ENCODE data around the gene RGSL1.

The RGSL1 gene

GRCh38 chr1:182584746-182585145 lies 134.8 kb downstream of the RGSL1 start:
- Histone ChIP-seq H3K4me1 (ENCODE audit: control extremely low read depth in 1 of 4, control insufficient read depth in 4 of 4, insufficient read depth in 4 of 4, low read length in 3 of 4) (peaks cover 0 to 19% (median 9%) of the 10 kb centered on the region in 4 experiments), H3K4me3 (ENCODE audit: control insufficient read depth in 1 of 7, extremely low read depth in 1 of 7, insufficient read depth in 4 of 7, low read depth in 2 of 7, low read length in 6 of 7) (no peak overlapping the region), H3K36me3 (ENCODE audit: control insufficient read depth in 4 of 4, insufficient read depth in 4 of 4, low read length in 3 of 4) (peaks cover 17 to 45% (median 20%) of the 10 kb centered on the region in 4 experiments), H3K27me3 (replicated peaks in 2 of 5; ENCODE audit: control insufficient read depth in 4 of 5, insufficient read depth in 5 of 5, low read length in 4 of 5) (no peaks in the 10 kb centered on the region), H3K9me3 (ENCODE audit: control extremely low read depth in 1 of 5, control insufficient read depth in 4 of 5, insufficient read depth in 2 of 5, low read depth in 1 of 5, low read length in 4 of 5) (no peaks in the 10 kb centered on the region), H3K27ac (ENCODE audit: insufficient read depth in 1 of 2, low read depth in 1 of 2, low read length in 2 of 2, poor library complexity in 1 of 2, severe bottlenecking in 2 of 2) (no peak overlapping the region)
- ChIA-PET POLR2A (no interaction called here), CTCF (interaction anchor here (1.1 to 1.7 kb wide), 2 partner anchors 11 to 201 kb away, joined by 3 to 5 read pairs; no protein-coding TSS in a partner anchor)
- DNase-seq = no peak
- WGBS (ENCODE audit: insufficient coverage) = 96% methylated on average over 4 of the region's 4 CpGs

GRCh38 chr1:182586380-182586779 lies 136.4 kb downstream of the RGSL1 start:
- Histone ChIP-seq H3K4me3 (ENCODE audit: control insufficient read depth in 1 of 7, extremely low read depth in 1 of 7, insufficient read depth in 4 of 7, low read depth in 2 of 7, low read length in 6 of 7) (no peak overlapping the region), H3K27me3 (replicated peaks in 2 of 5; ENCODE audit: control insufficient read depth in 4 of 5, insufficient read depth in 5 of 5, low read length in 4 of 5) (no peaks in the 10 kb centered on the region), H3K4me1 (ENCODE audit: control extremely low read depth in 1 of 4, control insufficient read depth in 4 of 4, insufficient read depth in 4 of 4, low read length in 3 of 4) (peaks cover 0 to 19% (median 9%) of the 10 kb centered on the region in 4 experiments), H3K9me3 (ENCODE audit: control extremely low read depth in 1 of 5, control insufficient read depth in 4 of 5, insufficient read depth in 2 of 5, low read depth in 1 of 5, low read length in 4 of 5) (no peaks in the 10 kb centered on the region), H3K36me3 (ENCODE audit: control insufficient read depth in 4 of 4, insufficient read depth in 4 of 4, low read length in 3 of 4) (peaks cover 6 to 30% (median 10%) of the 10 kb centered on the region in 4 experiments), H3K27ac (ENCODE audit: insufficient read depth in 1 of 2, low read depth in 1 of 2, low read length in 2 of 2, poor library complexity in 1 of 2, severe bottlenecking in 2 of 2) (no peak overlapping the region)
- ChIA-PET POLR2A (no interaction called here), CTCF (interaction anchor here (0.6 to 6.2 kb wide), 4 partner anchors 10 to 501 kb away, joined by 3 to 39 read pairs (median 4); no protein-coding TSS in a partner anchor)
- DNase-seq = no peak
- WGBS (ENCODE audit: insufficient coverage) = 98% methylated on average over 10 of the region's 11 CpGs

- H3K4me3 ChIP-seq (ENCODE audit: control insufficient read depth in 1 of 7, extremely low read depth in 1 of 7, insufficient read depth in 4 of 7, low read depth in 2 of 7, low read length in 6 of 7) = no peak overlapping the region
- POLR2A ChIA-PET = no interaction called here
Measured at GRCh38 chr1:182587093-182587492, 137.1 kb downstream of the RGSL1 start.

GRCh38 chr1:182587666-182588499 lies 137.9 kb downstream of the RGSL1 start:
- CTCF ChIA-PET = interaction anchor here (1.2 to 6.2 kb wide), 7 partner anchors 9 to 507 kb away, joined by 3 to 39 read pairs (median 6); no protein-coding TSS in a partner anchor

More at GRCh38 chr1:182587093-182587492, 137.1 kb downstream of the RGSL1 start:
- CTCF ChIA-PET = interaction anchor here (1.2 to 6.2 kb wide), 2 partner anchors 12 to 502 kb away, joined by 5 to 39 read pairs; no protein-coding TSS in a partner anchor
- no peaks in the 10 kb centered on the region for H3K9me3 ChIP-seq (ENCODE audit: control extremely low read depth in 1 of 5, control insufficient read depth in 4 of 5, insufficient read depth in 2 of 5, low read depth in 1 of 5, low read length in 4 of 5)
- H3K27ac ChIP-seq (ENCODE audit: insufficient read depth in 1 of 2, low read depth in 1 of 2, low read length in 2 of 2, poor library complexity in 1 of 2, severe bottlenecking in 2 of 2) = no peak overlapping the region
- WGBS (ENCODE audit: insufficient coverage) = no CpG with 5 or more reads among the region's 1 CpG
- H3K36me3 ChIP-seq (ENCODE audit: control insufficient read depth in 4 of 4, insufficient read depth in 4 of 4, low read length in 3 of 4) = peaks cover 3 to 25% (median 6%) of the 10 kb centered on the region in 4 experiments
- DNase-seq = no peak
- peaks cover 0 to 19% (median 9%) of the 10 kb centered on the region in 4 experiments for H3K4me1 ChIP-seq (ENCODE audit: control extremely low read depth in 1 of 4, control insufficient read depth in 4 of 4, insufficient read depth in 4 of 4, low read length in 3 of 4)
- no peaks in the 10 kb centered on the region for H3K27me3 ChIP-seq (replicated peaks in 2 of 5; ENCODE audit: control insufficient read depth in 4 of 5, insufficient read depth in 5 of 5, low read length in 4 of 5)

GRCh38 chr1:182588500-182589396 lies 138.8 kb downstream of the RGSL1 start, which contains the start of gene RNASEL:
Gene RNASEL (minus strand): TSS chr1:182589256. CDS start chr1:182586806, 2,450 bp downstream.
- Histone ChIP-seq H3K27ac (ENCODE audit: insufficient read depth in 1 of 2, low read depth in 1 of 2, low read length in 2 of 2, poor library complexity in 1 of 2, severe bottlenecking in 2 of 2) (peak within 1 kb of the TSS; percentile 86 to 95), H3K4me1 (ENCODE audit: control extremely low read depth in 1 of 4, control insufficient read depth in 4 of 4, insufficient read depth in 4 of 4, low read length in 3 of 4) (peaks cover 0 to 19% (median 9%) of the 10 kb centered on the region in 4 experiments), H3K9me3 (ENCODE audit: control extremely low read depth in 1 of 5, control insufficient read depth in 4 of 5, insufficient read depth in 2 of 5, low read depth in 1 of 5, low read length in 4 of 5) (no peaks in the 10 kb centered on the region), H3K27me3 (replicated peaks in 2 of 5; ENCODE audit: control insufficient read depth in 4 of 5, insufficient read depth in 5 of 5, low read length in 4 of 5) (no peaks in the 10 kb centered on the region), H3K36me3 (ENCODE audit: control insufficient read depth in 4 of 4, insufficient read depth in 4 of 4, low read length in 3 of 4) (peaks cover 0 to 9% (median 3%) of the 10 kb centered on the region in 4 experiments), H3K4me3 (ENCODE audit: control insufficient read depth in 1 of 7, extremely low read depth in 1 of 7, insufficient read depth in 4 of 7, low read depth in 2 of 7, low read length in 6 of 7) (peak within 1 kb of the TSS; percentile 78 to 99 (median 96))
- CTCF ChIA-PET = interaction anchor here (1.2 to 6.2 kb wide), 7 partner anchors 8 to 508 kb away, joined by 3 to 39 read pairs (median 6); no protein-coding TSS in a partner anchor
- peak; percentile 62 to 88 (median 81) for DNase-seq
- POLR2A ChIA-PET = no interaction called here
- WGBS (ENCODE audit: insufficient coverage) = 1% methylated on average over 12 of the region's 20 CpGs

More at GRCh38 chr1:182587666-182588499, 137.9 kb downstream of the RGSL1 start:
- WGBS (ENCODE audit: insufficient coverage) = 0% methylated on average over 1 of the region's 4 CpGs
- H3K9me3 ChIP-seq (ENCODE audit: control extremely low read depth in 1 of 5, control insufficient read depth in 4 of 5, insufficient read depth in 2 of 5, low read depth in 1 of 5, low read length in 4 of 5) = no peaks in the 10 kb centered on the region
- H3K4me3 ChIP-seq (ENCODE audit: control insufficient read depth in 1 of 7, extremely low read depth in 1 of 7, insufficient read depth in 4 of 7, low read depth in 2 of 7, low read length in 6 of 7) = peak overlapping the region in 6 of 7 experiments; percentile 86 to 99 (median 96)
- POLR2A ChIA-PET = no interaction called here
- peaks cover 2 to 17% (median 3%) of the 10 kb centered on the region in 4 experiments for H3K36me3 ChIP-seq (ENCODE audit: control insufficient read depth in 4 of 4, insufficient read depth in 4 of 4, low read length in 3 of 4)
- H3K4me1 ChIP-seq (ENCODE audit: control extremely low read depth in 1 of 4, control insufficient read depth in 4 of 4, insufficient read depth in 4 of 4, low read length in 3 of 4) = peaks cover 0 to 19% (median 9%) of the 10 kb centered on the region in 4 experiments
- H3K27ac ChIP-seq (ENCODE audit: insufficient read depth in 1 of 2, low read depth in 1 of 2, low read length in 2 of 2, poor library complexity in 1 of 2, severe bottlenecking in 2 of 2) = peak overlapping the region; percentile 86 to 95
- H3K27me3 ChIP-seq (replicated peaks in 2 of 5; ENCODE audit: control insufficient read depth in 4 of 5, insufficient read depth in 5 of 5, low read length in 4 of 5) = no peaks in the 10 kb centered on the region
- no peak for DNase-seq

- ChIA-PET POLR2A (no interaction called here), CTCF (interaction anchor here (1.6 to 6.2 kb wide), 4 partner anchors 10 to 196 kb away, joined by 4 to 39 read pairs (median 11); no protein-coding TSS in a partner anchor)
- Histone ChIP-seq H3K4me3 (ENCODE audit: control insufficient read depth in 1 of 7, extremely low read depth in 1 of 7, insufficient read depth in 4 of 7, low read depth in 2 of 7, low read length in 6 of 7) (peak overlapping the region in 5 of 7 experiments; percentile 89 to 99 (median 96)), H3K4me1 (ENCODE audit: control extremely low read depth in 1 of 4, control insufficient read depth in 4 of 4, insufficient read depth in 4 of 4, low read length in 3 of 4) (peaks cover 0 to 16% (median 9%) of the 10 kb centered on the region in 4 experiments), H3K9me3 (ENCODE audit: control extremely low read depth in 1 of 5, control insufficient read depth in 4 of 5, insufficient read depth in 2 of 5, low read depth in 1 of 5, low read length in 4 of 5) (no peaks in the 10 kb centered on the region), H3K27me3 (replicated peaks in 2 of 5; ENCODE audit: control insufficient read depth in 4 of 5, insufficient read depth in 5 of 5, low read length in 4 of 5) (no peaks in the 10 kb centered on the region), H3K36me3 (ENCODE audit: control insufficient read depth in 4 of 4, insufficient read depth in 4 of 4, low read length in 3 of 4) (peaks cover 0 to 9% (median 2%) of the 10 kb centered on the region in 4 experiments), H3K27ac (ENCODE audit: insufficient read depth in 1 of 2, low read depth in 1 of 2, low read length in 2 of 2, poor library complexity in 1 of 2, severe bottlenecking in 2 of 2) (peak overlapping the region in 1 of 2 experiments; percentile 95)
- WGBS (ENCODE audit: insufficient coverage) = 93% methylated on average over 3 of the region's 3 CpGs
- DNase-seq = no peak
Measured at GRCh38 chr1:182589520-182589919, 139.6 kb downstream of the RGSL1 start.
